Lower leg skin (tissue), 3 donors: Measurements from ENCODE around the gene ROR2.

Experiments used
- POLR2A ChIP-seq, 2 donors: fragments of 450-650 bp; IDR thresholded peaks; one replicate each; pipeline ENCODE4 v1.6.1; 2016 to 2017; ENCODE audit warnings: antibody characterized with exemption in 2 of 2, mild to moderate bottlenecking in 1 of 2, moderate library complexity in 1 of 2
- TF ChIP-seq, protein P1 (sequence below), 3 donors: fragments of 450-650 bp; IDR thresholded peaks; one replicate each; pipeline ENCODE4 v1.5.1; 2016; ENCODE audit warnings: antibody characterized with exemption in 3 of 3, mild to moderate bottlenecking in 3 of 3, moderate library complexity in 2 of 3

DNA sequence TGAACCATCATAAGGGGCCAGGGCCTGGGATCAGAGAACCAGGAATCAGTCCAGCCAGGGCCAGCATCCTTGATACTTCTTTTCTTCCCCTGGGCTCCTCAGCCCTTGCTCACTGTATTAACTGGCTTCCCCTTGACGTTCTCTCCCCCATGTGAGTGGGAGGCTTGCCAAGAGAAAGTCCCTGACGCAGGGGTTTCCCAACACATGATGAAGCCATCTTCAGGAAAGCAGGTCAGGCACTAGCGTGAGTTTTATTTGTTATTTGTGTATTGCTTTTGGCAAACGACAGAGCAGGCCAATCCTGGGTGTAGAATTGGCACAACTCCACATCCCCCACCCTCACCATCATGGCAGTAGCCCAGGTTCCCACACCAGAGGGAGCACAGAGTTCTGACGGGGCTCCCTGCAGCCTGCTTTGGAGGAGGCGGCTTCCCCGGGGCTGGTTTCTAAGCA is 360.9 kb downstream of the ROR2 start:
- TF ChIP-seq, protein P1, sequence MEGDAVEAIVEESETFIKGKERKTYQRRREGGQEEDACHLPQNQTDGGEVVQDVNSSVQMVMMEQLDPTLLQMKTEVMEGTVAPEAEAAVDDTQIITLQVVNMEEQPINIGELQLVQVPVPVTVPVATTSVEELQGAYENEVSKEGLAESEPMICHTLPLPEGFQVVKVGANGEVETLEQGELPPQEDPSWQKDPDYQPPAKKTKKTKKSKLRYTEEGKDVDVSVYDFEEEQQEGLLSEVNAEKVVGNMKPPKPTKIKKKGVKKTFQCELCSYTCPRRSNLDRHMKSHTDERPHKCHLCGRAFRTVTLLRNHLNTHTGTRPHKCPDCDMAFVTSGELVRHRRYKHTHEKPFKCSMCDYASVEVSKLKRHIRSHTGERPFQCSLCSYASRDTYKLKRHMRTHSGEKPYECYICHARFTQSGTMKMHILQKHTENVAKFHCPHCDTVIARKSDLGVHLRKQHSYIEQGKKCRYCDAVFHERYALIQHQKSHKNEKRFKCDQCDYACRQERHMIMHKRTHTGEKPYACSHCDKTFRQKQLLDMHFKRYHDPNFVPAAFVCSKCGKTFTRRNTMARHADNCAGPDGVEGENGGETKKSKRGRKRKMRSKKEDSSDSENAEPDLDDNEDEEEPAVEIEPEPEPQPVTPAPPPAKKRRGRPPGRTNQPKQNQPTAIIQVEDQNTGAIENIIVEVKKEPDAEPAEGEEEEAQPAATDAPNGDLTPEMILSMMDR (IDR thresholded peaks at IDR 0.05) = no peak
- TF ChIP-seq POLR2A (IDR thresholded peaks at IDR 0.05) = no peak
